ENCODE data around the gene DCP1B. TPM values are rescaled to one million over a fixed set of nuclear protein-coding genes. Genes with fewer than 3 reads are reported as not detected.
A peak's percentile ranks its signal among the peaks of the same experiment; 100 is the strongest.

DCP1B gene
- total and polyA plus RNA-seq, 2 donors (not counting 3 experiments of a cell fraction or from before 2014, with no cell fraction given) = 11.2 to 19.8 TPM

DNA sequence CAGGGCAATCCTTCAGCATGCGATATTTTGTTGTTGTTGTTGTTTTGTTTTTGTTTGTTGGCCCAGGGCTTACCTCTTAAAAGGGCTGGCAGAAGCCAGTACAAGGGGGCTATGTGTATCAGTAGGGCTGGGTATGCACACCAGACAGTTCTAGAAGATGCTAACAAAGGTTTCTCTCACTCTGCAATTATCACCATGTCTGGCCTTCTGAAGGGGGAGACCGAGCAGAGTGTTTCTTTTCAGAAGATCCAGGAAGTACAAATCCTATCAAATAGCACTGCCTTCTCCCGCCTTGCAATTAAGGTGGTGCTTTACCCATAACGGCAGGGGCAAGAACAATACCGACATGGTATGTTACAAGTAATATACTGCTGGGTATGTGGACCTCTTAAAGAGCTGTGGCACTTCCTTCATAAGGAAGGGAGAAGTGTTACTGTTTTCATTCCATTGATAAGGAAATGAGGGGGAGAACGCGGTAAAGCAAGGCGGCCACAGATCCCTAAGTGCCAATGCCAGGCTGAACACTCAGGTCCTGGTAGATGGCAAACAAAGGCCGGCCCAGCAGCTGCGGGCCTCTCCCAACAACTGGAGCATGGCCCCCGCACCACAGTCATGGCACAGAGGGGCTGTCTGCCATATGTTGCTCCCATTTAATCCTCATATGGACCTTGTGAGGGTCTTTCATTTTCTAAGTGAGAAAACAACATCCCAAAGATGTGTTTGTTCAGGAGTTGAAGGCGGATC is 66.6 kb downstream of the DCP1B start:
- no peak for TF ChIP-seq POLR2AphosphoS5 (IDR thresholded peaks at IDR 0.05; ENCODE audit: insufficient read depth, low read depth, low read length)
- no peak for TF ChIP-seq EZH2 (IDR thresholded peaks at IDR 0.05; ENCODE audit: borderline replicate concordance, low read depth, low read length, severe bottlenecking)
- TF ChIP-seq MYC (IDR thresholded peaks at IDR 0.05; ENCODE audit: low read depth, low read length) = no peak
- Histone ChIP-seq H3K4me2 (ENCODE audit: insufficient read depth, low read length) (no peak overlapping the region), H3K4me3 (replicated peaks in 1 of 3; ENCODE audit: insufficient read depth in 1 of 3, low read depth in 1 of 3, low read length in 3 of 3) (no peak overlapping the region), H3K79me2 (ENCODE audit: control insufficient read depth, insufficient read depth, low read length) (no peaks in the 10 kb centered on the region), H3K9me1 (replicated peaks; ENCODE audit: control insufficient read depth, extremely low read depth, insufficient read depth, low read length) (no peaks in the 10 kb centered on the region), H4K20me1 (replicated peaks; ENCODE audit: control insufficient read depth, extremely low read depth, insufficient read depth, low read length) (no peaks in the 10 kb centered on the region), H2AFZ (ENCODE audit: low read depth, low read length) (no peak overlapping the region), H3K27ac (ENCODE audit: insufficient read depth, low read depth, low read length) (no peak overlapping the region), H3K27me3 (ENCODE audit: control insufficient read depth in 2 of 2, insufficient read depth in 2 of 2, low read length in 2 of 2) (no peaks in the 10 kb centered on the region), H3K9ac (replicated peaks; ENCODE audit: extremely low read depth, insufficient read depth, low read length) (no peak overlapping the region), H3K9me3 (replicated peaks; ENCODE audit: control insufficient read depth, insufficient read depth, low read length) (no peaks in the 10 kb centered on the region), H3K4me1 (ENCODE audit: control insufficient read depth, extremely low read depth, insufficient read depth, low read length) (no peaks in the 10 kb centered on the region), H3K36me3 (ENCODE audit: control insufficient read depth in 2 of 2, extremely low read depth in 1 of 2, insufficient read depth in 2 of 2, low read length in 2 of 2) (no peaks in the 10 kb centered on the region)
- DNase-seq (ENCODE audit: low read depth, low spot score) (no peak), FAIRE-seq (no peak)
- ChIA-PET CTCF (no interaction called here), POLR2A (no interaction called here)
- BruUV-seq (replicated peaks) = no TSS peak
- intact Hi-C loops (cut with micrococcal nuclease) = no loop called here
- dilution Hi-C loops (cut with MboI; ENCODE audit: extremely low pct_ligation_motif_present, low sequenced_read_pairs) = loop anchor here (25.0 kb wide), 1 partner anchor 300 kb away; the partner anchor contains the start of gene WNT5B

DNA sequence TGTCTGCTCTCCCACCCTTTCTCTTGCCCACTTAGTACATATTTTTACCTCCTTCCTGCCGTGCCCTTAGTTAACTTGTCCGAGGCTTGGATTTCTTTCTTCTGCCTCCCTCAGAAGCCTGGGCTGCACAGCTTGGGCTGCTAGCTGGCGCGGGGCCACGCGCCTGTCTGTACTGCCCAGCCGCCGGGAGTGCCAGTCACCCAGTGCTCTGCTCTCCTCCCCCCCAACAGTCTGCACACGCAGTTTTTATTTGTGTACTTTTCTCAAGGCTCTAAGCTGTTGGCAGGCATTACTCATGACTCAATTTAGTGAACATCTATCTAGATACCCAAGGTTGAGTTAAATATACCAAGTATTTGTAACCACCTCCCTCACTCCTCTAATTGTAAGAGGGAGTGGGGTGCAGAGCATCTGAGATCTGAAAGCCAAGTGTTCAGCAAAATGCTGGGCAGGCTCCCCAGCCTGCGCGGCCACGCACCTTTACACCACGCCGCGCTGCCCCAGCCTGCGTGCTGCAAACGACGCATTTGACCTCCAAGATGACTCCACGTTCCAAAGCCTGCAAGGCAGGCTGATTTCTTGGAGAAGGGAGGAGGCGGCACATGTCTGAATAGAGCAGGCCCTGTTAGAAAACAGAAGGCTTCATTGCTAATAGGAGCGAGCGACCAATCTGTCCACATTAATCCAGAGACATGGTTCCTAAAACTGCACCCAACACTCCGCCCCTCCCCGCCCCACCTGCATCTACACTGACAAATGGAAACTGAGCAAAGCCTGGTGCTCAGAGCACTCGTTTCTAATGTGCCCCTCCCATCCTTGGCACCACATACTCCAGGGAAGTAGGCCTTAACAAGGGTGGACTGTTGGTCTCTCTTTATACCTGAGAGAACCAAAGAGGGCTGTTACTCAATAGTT is 67.6 kb downstream of the DCP1B start:
- H3K27ac ChIP-seq (ENCODE audit: insufficient read depth, low read depth, low read length) = no peak overlapping the region
- no peak overlapping the region for H3K4me3 ChIP-seq (replicated peaks in 1 of 3; ENCODE audit: insufficient read depth in 1 of 3, low read depth in 1 of 3, low read length in 3 of 3)
- ChIA-PET CTCF (interaction anchor here (1.7 kb wide), 1 partner anchor 284 kb away, joined by 4 read pairs; no protein-coding TSS in a partner anchor), POLR2A (interaction anchor here (0.6 kb wide), 1 partner anchor 60 kb away, joined by 3 read pairs; no protein-coding TSS in a partner anchor)
- H3K27me3 ChIP-seq (ENCODE audit: control insufficient read depth in 2 of 2, insufficient read depth in 2 of 2, low read length in 2 of 2) = no peaks in the 10 kb centered on the region
- dilution Hi-C loops (cut with MboI; ENCODE audit: extremely low pct_ligation_motif_present, low sequenced_read_pairs) (loop anchor here (25.0 kb wide), 1 partner anchor 299 kb away; the partner anchor contains the start of gene WNT5B), intact Hi-C loops (cut with micrococcal nuclease) (no loop called here)
- TF ChIP-seq FOS (IDR thresholded peaks at IDR 0.05; ENCODE audit: borderline replicate concordance, insufficient read depth, low read length) (no peak), POLR2AphosphoS5 (IDR thresholded peaks at IDR 0.05; ENCODE audit: insufficient read depth, low read depth, low read length) (no peak), JUN (IDR thresholded peaks at IDR 0.05; ENCODE audit: borderline replicate concordance, insufficient read depth, insufficient read length, low read depth) (no peak), POLR2A (IDR thresholded peaks at IDR 0.05; ENCODE audit: low read depth, low read length) (no peak), MYC (IDR thresholded peaks at IDR 0.05; ENCODE audit: low read depth, low read length) (no peak), GATA2 (IDR thresholded peaks at IDR 0.05; ENCODE audit: insufficient read depth, insufficient read length, low read depth, low read length) (no peak), EZH2 (IDR thresholded peaks at IDR 0.05; ENCODE audit: borderline replicate concordance, low read depth, low read length, severe bottlenecking) (no peak)
- TF ChIP-seq, protein P1, sequence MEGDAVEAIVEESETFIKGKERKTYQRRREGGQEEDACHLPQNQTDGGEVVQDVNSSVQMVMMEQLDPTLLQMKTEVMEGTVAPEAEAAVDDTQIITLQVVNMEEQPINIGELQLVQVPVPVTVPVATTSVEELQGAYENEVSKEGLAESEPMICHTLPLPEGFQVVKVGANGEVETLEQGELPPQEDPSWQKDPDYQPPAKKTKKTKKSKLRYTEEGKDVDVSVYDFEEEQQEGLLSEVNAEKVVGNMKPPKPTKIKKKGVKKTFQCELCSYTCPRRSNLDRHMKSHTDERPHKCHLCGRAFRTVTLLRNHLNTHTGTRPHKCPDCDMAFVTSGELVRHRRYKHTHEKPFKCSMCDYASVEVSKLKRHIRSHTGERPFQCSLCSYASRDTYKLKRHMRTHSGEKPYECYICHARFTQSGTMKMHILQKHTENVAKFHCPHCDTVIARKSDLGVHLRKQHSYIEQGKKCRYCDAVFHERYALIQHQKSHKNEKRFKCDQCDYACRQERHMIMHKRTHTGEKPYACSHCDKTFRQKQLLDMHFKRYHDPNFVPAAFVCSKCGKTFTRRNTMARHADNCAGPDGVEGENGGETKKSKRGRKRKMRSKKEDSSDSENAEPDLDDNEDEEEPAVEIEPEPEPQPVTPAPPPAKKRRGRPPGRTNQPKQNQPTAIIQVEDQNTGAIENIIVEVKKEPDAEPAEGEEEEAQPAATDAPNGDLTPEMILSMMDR (IDR thresholded peaks at IDR 0.05; ENCODE audit: extremely low read depth in 1 of 2, insufficient read depth in 1 of 2, low read depth in 1 of 2, low read length in 2 of 2) = no peak
- TF ChIP-seq, protein P2, sequence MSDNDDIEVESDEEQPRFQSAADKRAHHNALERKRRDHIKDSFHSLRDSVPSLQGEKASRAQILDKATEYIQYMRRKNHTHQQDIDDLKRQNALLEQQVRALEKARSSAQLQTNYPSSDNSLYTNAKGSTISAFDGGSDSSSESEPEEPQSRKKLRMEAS (IDR thresholded peaks at IDR 0.05; ENCODE audit: insufficient read depth, insufficient read length) = no peak
- H2AFZ ChIP-seq (ENCODE audit: low read depth, low read length) = no peak overlapping the region
- H3K9me3 ChIP-seq (replicated peaks; ENCODE audit: control insufficient read depth, insufficient read depth, low read length) = no peaks in the 10 kb centered on the region
- BruUV-seq (replicated peaks) = no TSS peak
- H3K9me1 ChIP-seq (replicated peaks; ENCODE audit: control insufficient read depth, extremely low read depth, insufficient read depth, low read length) = no peaks in the 10 kb centered on the region
- FAIRE-seq (no peak), DNase-seq (ENCODE audit: low read depth, low spot score) (peak; percentile 20)
- H3K79me2 ChIP-seq (ENCODE audit: control insufficient read depth, insufficient read depth, low read length) = no peaks in the 10 kb centered on the region
- H4K20me1 ChIP-seq (replicated peaks; ENCODE audit: control insufficient read depth, extremely low read depth, insufficient read depth, low read length) = no peaks in the 10 kb centered on the region
- H3K4me1 ChIP-seq (ENCODE audit: control insufficient read depth, extremely low read depth, insufficient read depth, low read length) = no peaks in the 10 kb centered on the region
- H3K4me2 ChIP-seq (ENCODE audit: insufficient read depth, low read length) = no peak overlapping the region
- no peaks in the 10 kb centered on the region for H3K36me3 ChIP-seq (ENCODE audit: control insufficient read depth in 2 of 2, extremely low read depth in 1 of 2, insufficient read depth in 2 of 2, low read length in 2 of 2)
- no peak overlapping the region for H3K9ac ChIP-seq (replicated peaks; ENCODE audit: extremely low read depth, insufficient read depth, low read length)

All from endothelial cell of umbilical vein (primary cell).